ENCODE measurements around the gene HINT1. TPM values are rescaled to one million over a fixed set of nuclear protein-coding genes. Genes with fewer than 3 reads are reported as not detected.
"Not testable (repeated sequence)": the region's sequence is repeated elsewhere in the genome, so short reads cannot be mapped to it uniquely, and the experiment has no call there.

The HINT1 gene
- total and polyA plus RNA-seq, 2 donors from 2014 or later, result 220 to 583 TPM

- Histone ChIP-seq H3K4me1 (ENCODE audit: control insufficient read depth in 2 of 3, insufficient read depth in 2 of 3, low read depth in 1 of 3, low read length in 3 of 3) (no peaks in the 10 kb centered on the region), H3K27ac (ENCODE audit: low read depth in 2 of 2, low read length in 2 of 2) (no peak overlapping the region), H3K27me3 (ENCODE audit: control insufficient read depth, insufficient read depth, low read length) (no peaks in the 10 kb centered on the region), H3K4me3 (ENCODE audit: low read length in 3 of 3) (no peak overlapping the region), H3K36me3 (ENCODE audit: control insufficient read depth in 2 of 3, insufficient read depth in 3 of 3, low read length in 3 of 3) (no peaks in the 10 kb centered on the region), H3K9ac (ENCODE audit: low read length in 3 of 3) (no peak overlapping the region), H3K9me3 (ENCODE audit: control insufficient read depth in 2 of 3, insufficient read depth in 1 of 3, low read length in 3 of 3) (no peaks in the 10 kb centered on the region)
- FAIRE-seq, result no peak
- intact Hi-C loops (cut with DNase I), result no loop called here
- no peak for TF ChIP-seq CTCF (IDR thresholded peaks at IDR 0.05; ENCODE audit: borderline replicate concordance, extremely low read depth, insufficient read depth)
- DNase-seq, result no peak
Measured at GRCh38 chr5:131195696-131196095, 30.6 kb upstream of the HINT1 start.

- H3K36me3 ChIP-seq (ENCODE audit: control insufficient read depth in 2 of 3, insufficient read depth in 3 of 3, low read length in 3 of 3), result no peaks in the 10 kb centered on the region
- H3K4me3 ChIP-seq (ENCODE audit: low read length in 3 of 3), result no peak overlapping the region
- no peaks in the 10 kb centered on the region for H3K9me3 ChIP-seq (ENCODE audit: control insufficient read depth in 2 of 3, insufficient read depth in 1 of 3, low read length in 3 of 3)
- no peaks in the 10 kb centered on the region for H3K27me3 ChIP-seq (ENCODE audit: control insufficient read depth, insufficient read depth, low read length)
- H3K4me1 ChIP-seq (ENCODE audit: control insufficient read depth in 2 of 3, insufficient read depth in 2 of 3, low read depth in 1 of 3, low read length in 3 of 3), result no peaks in the 10 kb centered on the region
- TF ChIP-seq CTCF (IDR thresholded peaks at IDR 0.05; ENCODE audit: borderline replicate concordance, extremely low read depth, insufficient read depth), result no peak
- H3K9ac ChIP-seq (ENCODE audit: low read length in 3 of 3), result no peak overlapping the region
- no peak overlapping the region for H3K27ac ChIP-seq (ENCODE audit: low read depth in 2 of 2, low read length in 2 of 2)
- FAIRE-seq (no peak), DNase-seq (no peak)
- intact Hi-C loops (cut with DNase I), result no loop called here
Measured at GRCh38 chr5:131194725-131195124, 29.7 kb upstream of the HINT1 start.

- FAIRE-seq; H3K27me3 ChIP-seq (ENCODE audit: control insufficient read depth, insufficient read depth, low read length); intact Hi-C loops (cut with DNase I); H3K4me1 ChIP-seq (ENCODE audit: control insufficient read depth in 2 of 3, insufficient read depth in 2 of 3, low read depth in 1 of 3, low read length in 3 of 3); H3K27ac ChIP-seq (ENCODE audit: low read depth in 2 of 2, low read length in 2 of 2); H3K4me3 ChIP-seq (ENCODE audit: low read length in 3 of 3); H3K9me3 ChIP-seq (ENCODE audit: control insufficient read depth in 2 of 3, insufficient read depth in 1 of 3, low read length in 3 of 3); DNase-seq; H3K36me3 ChIP-seq (ENCODE audit: control insufficient read depth in 2 of 3, insufficient read depth in 3 of 3, low read length in 3 of 3); H3K9ac ChIP-seq (ENCODE audit: low read length in 3 of 3): not testable (repeated sequence)
Measured at GRCh38 chr5:131193897-131194296, 28.8 kb upstream of the HINT1 start.

GRCh38 chr5:131193106-131193505 is 28.1 kb upstream of the HINT1 start:
- Histone ChIP-seq H3K9me3 (ENCODE audit: control insufficient read depth in 2 of 3, insufficient read depth in 1 of 3, low read length in 3 of 3) (no peaks in the 10 kb centered on the region), H3K27ac (ENCODE audit: low read depth in 2 of 2, low read length in 2 of 2) (no peak overlapping the region), H3K4me1 (ENCODE audit: control insufficient read depth in 2 of 3, insufficient read depth in 2 of 3, low read depth in 1 of 3, low read length in 3 of 3) (no peaks in the 10 kb centered on the region), H3K36me3 (ENCODE audit: control insufficient read depth in 2 of 3, insufficient read depth in 3 of 3, low read length in 3 of 3) (no peaks in the 10 kb centered on the region), H3K27me3 (ENCODE audit: control insufficient read depth, insufficient read depth, low read length) (no peaks in the 10 kb centered on the region), H3K4me3 (ENCODE audit: low read length in 3 of 3) (no peak overlapping the region), H3K9ac (ENCODE audit: low read length in 3 of 3) (no peak overlapping the region)
- TF ChIP-seq CTCF (IDR thresholded peaks at IDR 0.05; ENCODE audit: borderline replicate concordance, extremely low read depth, insufficient read depth), result no peak
- DNase-seq, result no peak
- intact Hi-C loops (cut with DNase I), result no loop called here
- FAIRE-seq, result no peak
